ENCODE measurements around the gene IFT43.

DNA sequence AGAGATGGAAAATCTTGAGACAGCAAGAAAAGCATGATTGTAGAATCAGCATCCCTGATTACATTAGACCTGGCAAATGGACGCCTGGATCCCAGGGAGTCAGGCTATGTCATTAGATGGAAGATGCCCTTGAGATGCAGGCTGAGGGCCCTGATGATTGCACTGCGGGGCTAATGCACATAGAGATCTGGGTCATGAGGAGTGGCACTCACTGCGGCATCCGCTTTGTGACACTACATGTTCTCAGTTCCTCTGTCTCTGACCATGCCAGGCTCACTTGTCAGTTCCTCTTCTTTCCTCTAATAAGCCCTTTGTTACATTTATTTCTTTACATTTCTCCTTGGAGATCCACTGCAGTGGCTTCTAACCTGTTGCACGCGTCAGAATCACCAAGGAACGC lies 96.1 kb downstream of the IFT43 start:
- no peak for TF ChIP-seq EZH2 (IDR thresholded peaks at IDR 0.05; ENCODE audit: borderline replicate concordance, low read depth, low read length, poor library complexity, severe bottlenecking)
- TF ChIP-seq, protein P1, sequence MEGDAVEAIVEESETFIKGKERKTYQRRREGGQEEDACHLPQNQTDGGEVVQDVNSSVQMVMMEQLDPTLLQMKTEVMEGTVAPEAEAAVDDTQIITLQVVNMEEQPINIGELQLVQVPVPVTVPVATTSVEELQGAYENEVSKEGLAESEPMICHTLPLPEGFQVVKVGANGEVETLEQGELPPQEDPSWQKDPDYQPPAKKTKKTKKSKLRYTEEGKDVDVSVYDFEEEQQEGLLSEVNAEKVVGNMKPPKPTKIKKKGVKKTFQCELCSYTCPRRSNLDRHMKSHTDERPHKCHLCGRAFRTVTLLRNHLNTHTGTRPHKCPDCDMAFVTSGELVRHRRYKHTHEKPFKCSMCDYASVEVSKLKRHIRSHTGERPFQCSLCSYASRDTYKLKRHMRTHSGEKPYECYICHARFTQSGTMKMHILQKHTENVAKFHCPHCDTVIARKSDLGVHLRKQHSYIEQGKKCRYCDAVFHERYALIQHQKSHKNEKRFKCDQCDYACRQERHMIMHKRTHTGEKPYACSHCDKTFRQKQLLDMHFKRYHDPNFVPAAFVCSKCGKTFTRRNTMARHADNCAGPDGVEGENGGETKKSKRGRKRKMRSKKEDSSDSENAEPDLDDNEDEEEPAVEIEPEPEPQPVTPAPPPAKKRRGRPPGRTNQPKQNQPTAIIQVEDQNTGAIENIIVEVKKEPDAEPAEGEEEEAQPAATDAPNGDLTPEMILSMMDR (conservative IDR thresholded peaks at IDR 0.05; ENCODE audit: low read depth, low read length), result no peak
